Neuronal stem cell (in vitro differentiated cells): ENCODE results near the gene TUBGCP2.

ENCODE experiments used
- DNase-seq: peaks from one replicate; pipeline ENCODE4 v3.0.0-alpha.2; 2013; ENCODE audit warnings: low spot score
- H2AFZ ChIP-seq: one replicate; pipeline ENCODE4 v1.6.1; 2013; ENCODE audit warnings: mild to moderate bottlenecking, low read length, inconsistent platforms
- H2AK5ac ChIP-seq: 2 replicates; pipeline ENCODE4 v1.6.1; 2013; ENCODE audit warnings: low read depth, mild to moderate bottlenecking, inconsistent platforms, low read length, moderate library complexity, mixed read lengths
- H2BK120ac ChIP-seq: 2 replicates; pipeline ENCODE4 v1.6.1; 2013; ENCODE audit warnings: low read depth, mild to moderate bottlenecking, inconsistent platforms, low read length, moderate library complexity, mixed read lengths
- H2BK12ac ChIP-seq: one replicate; pipeline ENCODE4 v1.6.1; 2013; ENCODE audit warnings: low read length, inconsistent platforms
- H2BK15ac ChIP-seq: 2 replicates; pipeline ENCODE4 v1.6.1; 2013; ENCODE audit warnings: mild to moderate bottlenecking, low read length, inconsistent platforms, mixed read lengths
- H2BK5ac ChIP-seq: one replicate; pipeline ENCODE4 v1.6.1; 2013; ENCODE audit warnings: inconsistent platforms, mild to moderate bottlenecking, low read length, moderate library complexity
- H3K14ac ChIP-seq: one replicate; pipeline ENCODE4 v1.6.1; 2013; ENCODE audit warnings: low read length, inconsistent platforms
- H3K18ac ChIP-seq: 2 replicates; pipeline ENCODE4 v1.6.1; 2013; ENCODE audit warnings: low read length, inconsistent platforms
- H3K23ac ChIP-seq: 2 replicates; pipeline ENCODE4 v1.6.1; 2013; ENCODE audit warnings: low read depth, mild to moderate bottlenecking, mixed read lengths, low read length, inconsistent platforms; ENCODE audit not compliant: poor library complexity
- H3K27ac ChIP-seq: replicated peaks from 3 replicates; pipeline ENCODE4 v1.5.1; 2013; ENCODE audit warnings: low read length, inconsistent platforms
- H3K27me3 ChIP-seq, 3 experiments: 2 replicates each; pipeline ENCODE4 v1.6.1; 2013; ENCODE audit warnings: low read length in 3 of 3, mild to moderate bottlenecking in 2 of 3, inconsistent platforms in 1 of 3, low read depth in 1 of 3, mixed read lengths in 1 of 3, moderate library complexity in 1 of 3; ENCODE audit not compliant: control insufficient read depth in 3 of 3, insufficient read depth in 3 of 3
- H3K36me3 ChIP-seq, 2 donors: replicated peaks in 1 of 2; 2 replicates each; pipeline ENCODE4 v1.6.1; 2013; ENCODE audit warnings: low read length in 2 of 2; ENCODE audit not compliant: control insufficient read depth in 2 of 2, insufficient read depth in 2 of 2
- H3K4ac ChIP-seq: 2 replicates; pipeline ENCODE4 v1.6.1; 2013; ENCODE audit warnings: inconsistent platforms, mild to moderate bottlenecking, low read length, moderate library complexity
- H3K4me1 ChIP-seq, 2 donors: 1 replicate in 1 of 2; 2 replicates in 1 of 2; pipeline ENCODE4 v1.6.1; 2013; ENCODE audit warnings: low read length in 2 of 2, low read depth in 1 of 2; ENCODE audit not compliant: control insufficient read depth in 2 of 2, insufficient read depth in 1 of 2
- H3K4me2 ChIP-seq: one replicate; pipeline ENCODE4 v1.6.1; 2013; ENCODE audit warnings: mild to moderate bottlenecking, low read length, inconsistent platforms; ENCODE audit not compliant: insufficient read depth, poor library complexity, severe bottlenecking
- H3K4me3 ChIP-seq, 2 donors: 2 replicates each; pipeline ENCODE4 v1.5.1; 2013; ENCODE audit warnings: low read length in 2 of 2, mild to moderate bottlenecking in 2 of 2, inconsistent platforms in 1 of 2, moderate library complexity in 1 of 2
- H3K79me1 ChIP-seq: one replicate; pipeline ENCODE4 v1.6.1; 2013; ENCODE audit warnings: low read depth, mild to moderate bottlenecking, inconsistent platforms, low read length, moderate library complexity
- H3K9ac ChIP-seq: one replicate; pipeline ENCODE4 v1.6.1; 2013; ENCODE audit warnings: mild to moderate bottlenecking, low read depth, low read length, inconsistent platforms; ENCODE audit not compliant: poor library complexity
- H3K9me3 ChIP-seq, 2 donors: replicated peaks in 1 of 2; 2 replicates each; pipeline versions ENCODE3 to v1.6.1; 2013; ENCODE audit warnings: low read length in 2 of 2, mild to moderate bottlenecking in 2 of 2, inconsistent platforms in 1 of 2, low read depth in 1 of 2, mixed read lengths in 1 of 2, moderate library complexity in 1 of 2; ENCODE audit not compliant: control insufficient read depth in 2 of 2, insufficient read depth in 1 of 2
- H4K8ac ChIP-seq: one replicate; pipeline ENCODE4 v1.6.1; 2013; ENCODE audit warnings: low read depth, mild to moderate bottlenecking, inconsistent platforms, low read length, moderate library complexity
- H4K91ac ChIP-seq: one replicate; pipeline ENCODE4 v1.6.1; 2013; ENCODE audit warnings: low read length, low read depth, mild to moderate bottlenecking, inconsistent platforms; ENCODE audit not compliant: poor library complexity
- WGBS, 2 donors: extraction: QIAGEN DNeasy Blood & Tissue Kit; methylation state at CpG; one replicate each; pipeline ENCODE4 v1.1.7; 2013; ENCODE audit warnings: missing lambda C conversion rate in 2 of 2, mixed read lengths in 1 of 2; ENCODE audit not compliant: insufficient read length in 2 of 2, insufficient replicate concordance in 1 of 2; ENCODE audit errors: extremely low coverage in 2 of 2; 5-methylcytosine and 5-hydroxymethylcytosine counted together

Gene TUBGCP2

GRCh38 chr10:133263674-133264073 lies 45.0 kb downstream of the TUBGCP2 start:
- Histone ChIP-seq H2BK15ac (no peak overlapping the region), H4K91ac (no peak overlapping the region), H2AK5ac (no peak overlapping the region), H3K9me3 (no peaks in the 10 kb centered on the region), H2BK120ac (no peak overlapping the region), H3K23ac (peak overlapping the region; percentile 23), H3K4ac (no peak overlapping the region), H3K4me3 (no peak overlapping the region), H3K14ac (no peak overlapping the region), H3K4me1 (peaks cover 11 to 32% of the 10 kb centered on the region in 2 donors), H3K36me3 (no peaks in the 10 kb centered on the region), H4K8ac (no peak overlapping the region), H3K9ac (no peak overlapping the region), H3K79me1 (peaks cover 3% of the 10 kb centered on the region), H2AFZ (no peak overlapping the region), H3K27ac (no peak overlapping the region), H3K18ac (peak overlapping the region; percentile 42), H3K27me3 (peaks cover 0 to 7% (median 5%) of the 10 kb centered on the region in 3 experiments), H2BK5ac (no peak overlapping the region), H2BK12ac (no peak overlapping the region), H3K4me2 (no peak overlapping the region)
- DNase-seq: no peak
- WGBS, 2 donors: no CpG with 5 or more reads among the region's 10 CpGs

DNA sequence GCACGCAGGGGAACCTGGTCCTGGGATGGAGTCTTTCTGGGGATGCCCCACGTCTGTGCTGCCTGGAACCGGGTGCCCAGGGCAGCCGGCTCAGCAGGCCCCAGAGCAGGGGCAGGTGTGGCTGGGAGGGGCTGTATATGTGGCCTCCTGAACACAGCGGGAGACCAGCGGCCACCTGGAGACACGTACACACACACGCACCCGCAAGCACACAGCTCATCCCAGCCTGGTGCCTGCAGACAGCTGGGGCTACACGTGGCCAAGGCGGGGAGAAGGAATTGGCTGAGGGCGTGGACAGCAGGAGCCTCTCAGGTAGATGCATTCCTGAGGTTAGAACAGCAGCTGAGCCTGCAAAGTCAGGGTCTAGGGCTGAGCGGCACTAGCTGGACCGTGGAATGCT lies 46.0 kb downstream of the TUBGCP2 start:
- Histone ChIP-seq H2AFZ (no peak overlapping the region), H4K91ac (no peak overlapping the region), H2BK120ac (no peak overlapping the region), H3K27ac (no peak overlapping the region), H3K4me3 (peak overlapping the region in 1 of 2 donors; percentile 49), H2BK15ac (peak overlapping the region; percentile 82), H3K79me1 (peaks cover 3% of the 10 kb centered on the region), H3K4me2 (no peak overlapping the region), H4K8ac (no peak overlapping the region), H3K18ac (peak overlapping the region; percentile 73), H2AK5ac (peak overlapping the region; percentile 85), H3K4me1 (peaks cover 13 to 34% of the 10 kb centered on the region in 2 donors), H3K4ac (no peak overlapping the region), H3K14ac (no peak overlapping the region), H3K9ac (peak overlapping the region; percentile 73), H3K27me3 (peaks cover 0 to 17% (median 5%) of the 10 kb centered on the region in 3 experiments), H3K36me3 (no peaks in the 10 kb centered on the region), H3K9me3 (no peaks in the 10 kb centered on the region), H2BK5ac (no peak overlapping the region), H2BK12ac (peak overlapping the region; percentile 67), H3K23ac (peak overlapping the region; percentile 8)
- DNase-seq: no peak
- no CpG with 5 or more reads among the region's 14 CpGs for WGBS, 2 donors

DNA sequence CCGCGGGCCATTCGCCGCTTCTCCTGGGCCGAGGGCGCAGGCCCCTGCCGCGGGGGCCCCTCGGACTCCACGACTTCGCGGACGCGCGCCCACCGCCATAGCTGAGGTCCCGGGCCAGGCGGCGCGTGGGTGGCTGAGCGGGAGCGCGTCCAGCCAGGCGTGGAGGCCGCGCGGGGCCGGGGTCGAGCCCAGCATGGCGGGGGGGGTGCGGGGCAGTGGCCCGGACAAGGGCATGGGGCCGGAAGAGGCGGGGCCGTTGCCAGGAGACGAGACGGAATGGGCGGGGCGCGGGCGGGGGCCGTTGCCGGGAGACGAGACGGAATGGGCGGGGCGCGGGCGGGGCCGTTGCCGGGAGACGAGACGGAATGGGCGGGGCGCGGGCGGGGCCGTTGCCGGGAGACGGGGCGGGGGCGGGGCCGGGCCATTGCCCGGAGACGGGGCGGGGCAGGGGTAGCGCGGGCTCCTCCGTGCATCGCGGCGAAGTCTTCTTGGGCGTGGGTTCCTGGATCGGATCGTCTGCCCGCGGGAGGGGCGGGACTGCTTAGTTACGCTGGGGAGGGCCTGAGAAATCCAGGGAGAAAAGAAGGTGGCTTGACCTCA lies 46.8 kb downstream of the TUBGCP2 start:
- no peak overlapping the region for H3K27ac ChIP-seq
- H2BK5ac ChIP-seq: peak overlapping the region; percentile 54
- no peaks in the 10 kb centered on the region for H3K36me3 ChIP-seq
- H3K14ac ChIP-seq: peak overlapping the region; percentile 56
- no peak for DNase-seq
- no peak overlapping the region for H3K4ac ChIP-seq
- H4K8ac ChIP-seq: no peak overlapping the region
- WGBS, 2 donors: no CpG with 5 or more reads among the region's 79 CpGs
- H2AK5ac ChIP-seq: no peak overlapping the region
- H3K79me1 ChIP-seq: peaks cover 3% of the 10 kb centered on the region
- no peak overlapping the region for H4K91ac ChIP-seq
- H3K9me3 ChIP-seq: no peaks in the 10 kb centered on the region
- no peak overlapping the region for H3K23ac ChIP-seq
- H3K18ac ChIP-seq: peak overlapping the region; percentile 98
- peak overlapping the region; percentile 68 to 96 for H3K4me3 ChIP-seq
- peak overlapping the region; percentile 79 for H3K4me2 ChIP-seq
- no peak overlapping the region for H2BK12ac ChIP-seq
- H2AFZ ChIP-seq: peak overlapping the region; percentile 89
- H3K27me3 ChIP-seq: peaks cover 0 to 22% (median 5%) of the 10 kb centered on the region in 3 experiments
- no peak overlapping the region for H2BK120ac ChIP-seq
- H3K4me1 ChIP-seq: peaks cover 18 to 38% of the 10 kb centered on the region in 2 donors
- peak overlapping the region; percentile 65 for H2BK15ac ChIP-seq
- peak overlapping the region; percentile 99 for H3K9ac ChIP-seq

DNA sequence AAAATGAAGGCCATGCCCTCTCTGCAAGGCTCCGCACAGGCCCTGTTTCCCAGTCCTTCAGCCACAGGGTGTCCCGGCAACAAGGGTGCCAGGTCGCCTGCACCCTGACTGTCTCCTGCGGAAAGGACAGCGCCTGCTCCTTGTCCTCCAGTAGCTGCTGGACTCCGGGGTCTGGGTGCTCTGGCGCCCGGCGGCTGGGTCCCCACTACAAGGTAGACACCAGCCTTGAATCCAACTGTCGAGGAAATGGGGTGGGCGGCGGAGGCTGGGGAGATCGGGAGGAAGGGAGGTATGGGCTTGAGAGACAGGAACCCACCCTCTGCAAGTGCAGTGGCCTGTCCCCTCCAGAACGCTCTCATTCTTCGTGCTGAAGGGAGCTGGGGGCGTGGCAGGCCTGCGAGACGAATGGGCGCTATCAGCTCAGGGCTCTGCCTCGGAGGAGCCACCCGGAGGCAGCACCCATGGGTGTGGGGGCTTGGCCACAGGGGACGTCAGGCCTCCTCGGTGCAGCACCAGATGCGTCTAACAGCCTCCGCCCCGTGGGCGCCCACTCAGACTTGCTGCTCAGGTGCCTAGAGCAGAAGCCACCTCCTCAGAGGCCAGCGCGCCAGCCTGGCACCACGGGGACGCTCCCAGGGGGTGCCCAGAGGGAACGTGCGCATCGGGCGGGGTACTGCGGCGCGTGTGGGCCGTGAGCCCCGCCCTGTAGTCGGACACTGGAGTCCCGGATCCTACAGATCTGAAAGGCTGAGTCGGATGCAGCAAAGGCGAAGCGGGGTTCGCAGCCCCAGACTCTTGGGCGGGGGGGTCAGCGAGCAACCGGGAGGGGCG lies 47.6 kb downstream of the TUBGCP2 start:
- Histone ChIP-seq H3K23ac (no peak overlapping the region), H3K14ac (peak overlapping the region; percentile 94), H3K4me2 (peak overlapping the region; percentile 79), H2BK15ac (peak overlapping the region; percentile 65), H2AFZ (peak overlapping the region; percentile 89), H4K8ac (no peak overlapping the region), H2BK120ac (no peak overlapping the region), H3K9me3 (no peaks in the 10 kb centered on the region), H3K4ac (no peak overlapping the region), H4K91ac (no peak overlapping the region), H3K79me1 (peaks cover 3% of the 10 kb centered on the region), H3K4me1 (peaks cover 18 to 38% of the 10 kb centered on the region in 2 donors), H3K27me3 (peaks cover 0 to 22% (median 5%) of the 10 kb centered on the region in 3 experiments), H2AK5ac (peak overlapping the region; percentile 79), H3K36me3 (no peaks in the 10 kb centered on the region), H3K27ac (no peak overlapping the region), H3K4me3 (peak overlapping the region; percentile 68 to 96), H3K9ac (peak overlapping the region; percentile 99), H3K18ac (peak overlapping the region; percentile 98), H2BK5ac (peak overlapping the region; percentile 54), H2BK12ac (peak overlapping the region; percentile 12)
- WGBS, 2 donors: no CpG with 5 or more reads among the region's 50 CpGs
- no peak for DNase-seq
